BE2C (cell line): ENCODE measurements around the gene DENND4B.
A peak's percentile ranks its signal among the peaks of the same experiment; 100 is the strongest.

ENCODE experiments used
- DNase-seq: peaks from one replicate; pipeline ENCODE4 v3.0.0-alpha.2; 2020
- H3K27me3 ChIP-seq: fragments of 250-450 bp; sonication (Bioruptor Pico); 2 replicates; pipeline ENCODE4 v1.5.1; 2020; ENCODE audit warnings: mild to moderate bottlenecking
- H3K36me3 ChIP-seq: fragments of 250-450 bp; sonication (Bioruptor Pico); 2 replicates; pipeline ENCODE4 v1.5.1; 2020; ENCODE audit warnings: mild to moderate bottlenecking
- H3K4me1 ChIP-seq: fragments of 250-450 bp; sonication (Bioruptor Pico); 2 replicates; pipeline ENCODE4 v1.5.1; 2020
- H3K4me3 ChIP-seq: 2 replicates; pipeline ENCODE4 v1.5.1; 2011; ENCODE audit warnings: low read depth, low read length
- H3K9me3 ChIP-seq: fragments of 250-450 bp; sonication (Bioruptor Pico); 2 replicates; pipeline ENCODE4 v1.5.1; 2020
- CTCF ChIP-seq: IDR thresholded peaks from 2 replicates; pipeline ENCODE4 v1.5.1; 2012; ENCODE audit warnings: mild to moderate bottlenecking, low read depth, low read length

Gene DENND4B

GRCh38 chr1:153883223-153883622 lies 63.3 kb downstream of the DENND4B start:
- H3K4me3 ChIP-seq, result no peak overlapping the region
- no peaks in the 10 kb centered on the region for H3K27me3 ChIP-seq
- no peak for TF ChIP-seq CTCF
- H3K9me3 ChIP-seq, result no peaks in the 10 kb centered on the region
- DNase-seq, result no peak
- H3K4me1 ChIP-seq, result peaks cover 17% of the 10 kb centered on the region
- H3K36me3 ChIP-seq, result peaks cover 3% of the 10 kb centered on the region; the same call in 1 of the 2 replicates

- H3K36me3 ChIP-seq, result peaks cover 3% of the 10 kb centered on the region; the same call in 1 of the 2 replicates
- peak overlapping the region; percentile 60 for H3K4me3 ChIP-seq
- TF ChIP-seq CTCF, result no peak
- peaks cover 17% of the 10 kb centered on the region for H3K4me1 ChIP-seq
- no peak for DNase-seq
- H3K27me3 ChIP-seq, result no peaks in the 10 kb centered on the region
- H3K9me3 ChIP-seq, result no peaks in the 10 kb centered on the region
Observed at GRCh38 chr1:153882296-153882912, 64.1 kb downstream of the DENND4B start.

- Histone ChIP-seq H3K9me3 (no peaks in the 10 kb centered on the region), H3K4me1 (peaks cover 17% of the 10 kb centered on the region), H3K36me3 (peaks cover 1% of the 10 kb centered on the region; the same call in 1 of the 2 replicates), H3K4me3 (peak overlapping the region; percentile 60), H3K27me3 (no peaks in the 10 kb centered on the region)
- peak; percentile 66 for DNase-seq
- no peak for TF ChIP-seq CTCF
Observed at GRCh38 chr1:153881751-153882150, 64.8 kb downstream of the DENND4B start.

- Histone ChIP-seq H3K27me3 (no peaks in the 10 kb centered on the region), H3K36me3 (no peaks in the 10 kb centered on the region), H3K4me1 (peaks cover 17% of the 10 kb centered on the region), H3K4me3 (peak overlapping the region; percentile 60), H3K9me3 (no peaks in the 10 kb centered on the region)
- TF ChIP-seq CTCF, result no peak
- peak; percentile 96 for DNase-seq
Observed at GRCh38 chr1:153880962-153881361, 65.6 kb downstream of the DENND4B start.

GRCh38 chr1:153880024-153880423 lies 66.5 kb downstream of the DENND4B start:
- no peaks in the 10 kb centered on the region for H3K9me3 ChIP-seq
- peaks cover 17% of the 10 kb centered on the region for H3K4me1 ChIP-seq
- DNase-seq, result no peak
- no peak overlapping the region for H3K4me3 ChIP-seq
- no peaks in the 10 kb centered on the region for H3K27me3 ChIP-seq
- TF ChIP-seq CTCF, result no peak
- no peaks in the 10 kb centered on the region for H3K36me3 ChIP-seq
